HG02571 (cell line): ENCODE measurements around the gene GSKIP.
"Not testable (repeated sequence)": the region's sequence is repeated elsewhere in the genome, so short reads cannot be mapped to it uniquely, and the experiment has no call there.

ENCODE experiments used
- ATAC-seq: cut with Tn5 transposase; IDR thresholded peaks from one replicate; pipeline ENCODE4 v1.9.1; 2021; ENCODE audit warnings: mild to moderate bottlenecking, moderate library complexity; ENCODE audit not compliant: unreplicated experiment

The GSKIP gene

GRCh38 chr14:96362965-96363750 lies at the start of gene GSKIP, which contains the start of gene ATG2B:
Gene GSKIP (plus strand): TSS chr14:96363526. CDS start chr14:96382248, 18,722 bp downstream.
Gene ATG2B (minus strand): TSS chr14:96363341. CDS start chr14:96362976, 365 bp downstream.
- ATAC-seq = peak; percentile 75

- no peak for ATAC-seq
These were observed 47.2 kb upstream of the GSKIP start for GRCh38 chr14:96316087-96316486.

- no peak for ATAC-seq
These were observed 44.5 kb upstream of the GSKIP start for GRCh38 chr14:96318836-96319235.

GRCh38 chr14:96320605-96321004 lies 42.7 kb upstream of the GSKIP start:
- no peak for ATAC-seq

GRCh38 chr14:96324219-96324618 lies 39.1 kb upstream of the GSKIP start:
- no peak for ATAC-seq

- ATAC-seq = no peak
These were observed 24.8 kb upstream of the GSKIP start for GRCh38 chr14:96338551-96338950.

- no peak for ATAC-seq
These were observed 22.0 kb upstream of the GSKIP start for GRCh38 chr14:96341323-96341722.

- no peak for ATAC-seq
These were observed 17.7 kb upstream of the GSKIP start for GRCh38 chr14:96345669-96346068.

GRCh38 chr14:96347957-96348356 lies 15.4 kb upstream of the GSKIP start:
- ATAC-seq = not testable (repeated sequence)

GRCh38 chr14:96349286-96350075 lies 13.8 kb upstream of the GSKIP start:
- ATAC-seq = no peak

- ATAC-seq = no peak
These were observed 11.3 kb upstream of the GSKIP start for GRCh38 chr14:96351986-96352385.

GRCh38 chr14:96352708-96353107 lies 10.6 kb upstream of the GSKIP start:
- ATAC-seq = no peak

GRCh38 chr14:96354246-96354645 lies 9.1 kb upstream of the GSKIP start:
- ATAC-seq = no peak

GRCh38 chr14:96357216-96357615 lies 6.1 kb upstream of the GSKIP start:
- ATAC-seq = no peak

GRCh38 chr14:96359959-96360358 lies 3.4 kb upstream of the GSKIP start:
- no peak for ATAC-seq

- ATAC-seq = peak; percentile 17
These were observed 1.0 kb upstream of the GSKIP start for GRCh38 chr14:96362071-96362964.

GRCh38 chr14:96363751-96364336 lies 518 bp downstream of the GSKIP start:
- peak; percentile 24 for ATAC-seq

GRCh38 chr14:96364962-96365361 lies 1.6 kb downstream of the GSKIP start:
- no peak for ATAC-seq

- ATAC-seq = no peak
These were observed 5.2 kb downstream of the GSKIP start for GRCh38 chr14:96368534-96368933.

- no peak for ATAC-seq
These were observed 7.2 kb downstream of the GSKIP start for GRCh38 chr14:96370528-96370927.

- no peak for ATAC-seq
These were observed 10.2 kb downstream of the GSKIP start for GRCh38 chr14:96373538-96373937.
